ENCODE measurements around the gene UBLCP1.

Gene UBLCP1

DNA sequence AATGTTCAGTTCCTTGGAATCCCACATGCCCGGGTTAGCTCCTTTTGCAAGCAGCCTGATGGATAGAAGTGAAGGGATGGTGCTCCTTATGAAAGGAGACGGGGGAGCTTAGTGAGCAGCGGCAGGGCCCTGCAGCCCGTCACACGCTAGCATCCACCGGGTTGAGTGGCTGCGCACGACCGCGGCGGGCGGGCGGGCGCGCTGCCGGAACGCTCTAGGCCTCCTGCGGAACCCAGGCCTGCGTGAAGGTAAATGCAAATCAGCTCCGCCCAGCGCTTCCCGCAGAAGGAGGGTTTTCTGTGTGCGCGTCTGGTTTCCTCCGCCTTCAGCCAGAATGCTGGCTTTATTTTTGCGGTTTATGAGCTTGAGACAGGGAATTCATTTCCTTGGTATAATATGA is 47.4 kb downstream of the UBLCP1 start:
- Histone ChIP-seq H2AFZ (ENCODE audit: low read length, unreplicated experiment) (no peak overlapping the region), H3K27me3 (ENCODE audit: insufficient read depth, low read length) (peaks cover 30% of the 10 kb centered on the region), H3K4me3 (ENCODE audit: low read depth, low read length) (no peak overlapping the region), H3K27ac (ENCODE audit: low read depth, low read length) (no peak overlapping the region), H3K4me1 (ENCODE audit: control insufficient read depth, insufficient read depth, low read length, unreplicated experiment) (no peaks in the 10 kb centered on the region), H3K36me3 (ENCODE audit: insufficient read depth, low read length) (no peaks in the 10 kb centered on the region), H3K79me2 (ENCODE audit: control insufficient read depth, insufficient read depth, low read length, unreplicated experiment) (no peaks in the 10 kb centered on the region)

GRCh38 chr5:159311063-159311462 is 48.0 kb downstream of the UBLCP1 start:
- Histone ChIP-seq H3K4me3 (ENCODE audit: low read depth, low read length) (no peak overlapping the region), H2AFZ (ENCODE audit: low read length, unreplicated experiment) (no peak overlapping the region), H3K27ac (ENCODE audit: low read depth, low read length) (no peak overlapping the region), H3K4me1 (ENCODE audit: control insufficient read depth, insufficient read depth, low read length, unreplicated experiment) (no peaks in the 10 kb centered on the region), H3K27me3 (ENCODE audit: insufficient read depth, low read length) (peaks cover 30% of the 10 kb centered on the region), H3K36me3 (ENCODE audit: insufficient read depth, low read length) (no peaks in the 10 kb centered on the region), H3K79me2 (ENCODE audit: control insufficient read depth, insufficient read depth, low read length, unreplicated experiment) (no peaks in the 10 kb centered on the region)

DNA sequence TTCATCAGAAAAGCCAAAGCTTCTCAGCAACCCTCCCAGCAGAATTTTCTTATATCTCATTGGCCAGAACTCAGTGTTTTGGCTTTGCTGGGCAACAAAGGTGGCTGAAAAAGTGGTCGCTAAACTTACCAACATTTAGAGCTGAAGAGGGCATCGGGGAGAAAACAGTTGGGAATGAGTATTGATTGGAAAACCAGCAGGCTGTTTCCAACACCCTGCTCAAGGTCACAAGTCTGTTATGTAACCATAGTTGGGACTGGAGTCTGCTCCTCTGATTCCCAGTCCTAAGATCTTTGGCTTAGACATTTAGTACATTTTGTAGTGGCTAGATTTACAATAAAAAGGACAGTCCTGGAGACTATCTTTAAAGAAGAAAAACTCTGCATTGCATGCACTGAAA is 50.1 kb downstream of the UBLCP1 start:
- H3K4me1 ChIP-seq (ENCODE audit: control insufficient read depth, insufficient read depth, low read length, unreplicated experiment), result no peaks in the 10 kb centered on the region
- no peak overlapping the region for H3K27ac ChIP-seq (ENCODE audit: low read depth, low read length)
- H3K36me3 ChIP-seq (ENCODE audit: insufficient read depth, low read length), result no peaks in the 10 kb centered on the region
- no peak overlapping the region for H2AFZ ChIP-seq (ENCODE audit: low read length, unreplicated experiment)
- no peak overlapping the region for H3K4me3 ChIP-seq (ENCODE audit: low read depth, low read length)
- no peaks in the 10 kb centered on the region for H3K79me2 ChIP-seq (ENCODE audit: control insufficient read depth, insufficient read depth, low read length, unreplicated experiment)
- peaks cover 30% of the 10 kb centered on the region for H3K27me3 ChIP-seq (ENCODE audit: insufficient read depth, low read length)

DNA sequence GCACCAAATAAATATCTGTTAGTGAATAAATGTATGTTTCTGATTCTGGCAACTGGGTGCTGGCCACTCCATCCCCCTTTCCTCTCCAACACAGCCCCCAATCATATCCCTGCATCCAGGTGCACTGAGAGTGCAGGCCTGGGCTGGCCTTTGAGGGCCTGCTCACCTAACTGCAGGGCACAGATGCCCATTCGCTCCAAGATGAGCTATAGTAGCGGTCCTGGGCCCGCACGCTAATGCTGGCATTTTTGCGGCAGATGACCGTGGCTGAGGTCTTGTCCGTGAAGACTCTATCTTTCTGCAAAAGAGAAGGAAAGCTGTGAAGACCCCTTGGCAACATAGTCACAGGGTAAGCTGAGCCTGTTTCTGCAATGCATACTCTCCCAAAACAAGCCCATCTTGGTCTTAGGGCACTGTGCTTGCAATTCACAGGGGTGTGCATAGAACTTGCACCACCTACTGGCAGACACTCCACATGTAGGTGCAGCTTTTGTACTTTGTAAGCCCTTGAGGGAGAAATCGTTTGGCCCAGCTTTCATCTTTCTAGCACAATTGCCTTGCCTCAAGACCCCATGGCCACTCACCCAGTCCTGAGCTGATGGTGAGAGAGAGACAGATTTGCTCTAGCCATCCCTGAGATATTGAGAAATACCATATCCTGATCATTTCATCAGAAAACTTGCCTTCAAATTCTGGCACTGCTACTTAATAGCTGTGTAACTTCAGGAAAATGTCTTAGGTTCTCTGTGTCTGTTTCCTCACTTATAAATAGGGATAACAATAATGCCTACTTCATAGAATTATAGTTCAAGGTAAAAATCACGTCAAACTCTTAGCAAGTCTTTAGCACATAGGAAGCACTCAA is 53.7 kb downstream of the UBLCP1 start:
- no peak overlapping the region for H2AFZ ChIP-seq (ENCODE audit: low read length, unreplicated experiment)
- no peaks in the 10 kb centered on the region for H3K79me2 ChIP-seq (ENCODE audit: control insufficient read depth, insufficient read depth, low read length, unreplicated experiment)
- H3K4me3 ChIP-seq (ENCODE audit: low read depth, low read length), result no peak overlapping the region
- no peak overlapping the region for H3K27ac ChIP-seq (ENCODE audit: low read depth, low read length)
- 0 out of 2 replicates have a peak, but pooled peaks cover under 1% of the 10 kb centered on the region for H3K27me3 ChIP-seq (ENCODE audit: insufficient read depth, low read length)
- H3K36me3 ChIP-seq (ENCODE audit: insufficient read depth, low read length), result no peaks in the 10 kb centered on the region
- no peaks in the 10 kb centered on the region for H3K4me1 ChIP-seq (ENCODE audit: control insufficient read depth, insufficient read depth, low read length, unreplicated experiment)

GRCh38 chr5:159317849-159318248 is 54.8 kb downstream of the UBLCP1 start:
- Histone ChIP-seq H3K4me3 (ENCODE audit: low read depth, low read length) (no peak overlapping the region), H3K79me2 (ENCODE audit: control insufficient read depth, insufficient read depth, low read length, unreplicated experiment) (no peaks in the 10 kb centered on the region), H2AFZ (ENCODE audit: low read length, unreplicated experiment) (no peak overlapping the region), H3K27me3 (ENCODE audit: insufficient read depth, low read length) (no peaks in the 10 kb centered on the region; the same call in 1 of the 2 replicates), H3K36me3 (ENCODE audit: insufficient read depth, low read length) (no peaks in the 10 kb centered on the region), H3K4me1 (ENCODE audit: control insufficient read depth, insufficient read depth, low read length, unreplicated experiment) (no peaks in the 10 kb centered on the region), H3K27ac (ENCODE audit: low read depth, low read length) (no peak overlapping the region)

DNA sequence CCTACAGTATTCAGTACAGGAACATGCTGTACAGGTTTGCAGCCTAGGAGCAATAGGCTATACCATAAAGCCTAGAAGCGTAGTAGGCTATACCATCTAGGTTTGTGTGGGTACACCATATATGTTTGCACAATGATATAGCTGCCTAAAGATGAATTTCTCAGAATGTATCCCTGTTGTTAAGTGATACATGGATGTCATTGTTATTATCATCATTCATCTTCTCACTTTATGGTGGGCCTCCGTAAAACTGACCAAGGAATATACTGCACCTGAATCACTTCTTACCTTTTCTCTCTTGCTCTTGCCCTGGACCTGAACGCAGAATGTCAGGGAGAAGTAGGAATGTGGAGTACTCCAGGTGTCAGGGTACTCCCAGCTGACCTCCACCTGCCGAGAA is 55.4 kb downstream of the UBLCP1 start:
- no peaks in the 10 kb centered on the region; the same call in 1 of the 2 replicates for H3K27me3 ChIP-seq (ENCODE audit: insufficient read depth, low read length)
- H3K36me3 ChIP-seq (ENCODE audit: insufficient read depth, low read length), result no peaks in the 10 kb centered on the region
- H2AFZ ChIP-seq (ENCODE audit: low read length, unreplicated experiment), result no peak overlapping the region
- no peaks in the 10 kb centered on the region for H3K79me2 ChIP-seq (ENCODE audit: control insufficient read depth, insufficient read depth, low read length, unreplicated experiment)
- no peaks in the 10 kb centered on the region for H3K4me1 ChIP-seq (ENCODE audit: control insufficient read depth, insufficient read depth, low read length, unreplicated experiment)
- no peak overlapping the region for H3K4me3 ChIP-seq (ENCODE audit: low read depth, low read length)
- H3K27ac ChIP-seq (ENCODE audit: low read depth, low read length), result no peak overlapping the region

GRCh38 chr5:159319363-159319762 is 56.3 kb downstream of the UBLCP1 start:
- H3K27me3 ChIP-seq (ENCODE audit: insufficient read depth, low read length), result no peaks in the 10 kb centered on the region; the same call in 1 of the 2 replicates
- no peak overlapping the region for H2AFZ ChIP-seq (ENCODE audit: low read length, unreplicated experiment)
- H3K4me3 ChIP-seq (ENCODE audit: low read depth, low read length), result no peak overlapping the region
- no peaks in the 10 kb centered on the region for H3K4me1 ChIP-seq (ENCODE audit: control insufficient read depth, insufficient read depth, low read length, unreplicated experiment)
- H3K79me2 ChIP-seq (ENCODE audit: control insufficient read depth, insufficient read depth, low read length, unreplicated experiment), result no peaks in the 10 kb centered on the region
- H3K27ac ChIP-seq (ENCODE audit: low read depth, low read length), result no peak overlapping the region
- no peaks in the 10 kb centered on the region for H3K36me3 ChIP-seq (ENCODE audit: insufficient read depth, low read length)

DNA sequence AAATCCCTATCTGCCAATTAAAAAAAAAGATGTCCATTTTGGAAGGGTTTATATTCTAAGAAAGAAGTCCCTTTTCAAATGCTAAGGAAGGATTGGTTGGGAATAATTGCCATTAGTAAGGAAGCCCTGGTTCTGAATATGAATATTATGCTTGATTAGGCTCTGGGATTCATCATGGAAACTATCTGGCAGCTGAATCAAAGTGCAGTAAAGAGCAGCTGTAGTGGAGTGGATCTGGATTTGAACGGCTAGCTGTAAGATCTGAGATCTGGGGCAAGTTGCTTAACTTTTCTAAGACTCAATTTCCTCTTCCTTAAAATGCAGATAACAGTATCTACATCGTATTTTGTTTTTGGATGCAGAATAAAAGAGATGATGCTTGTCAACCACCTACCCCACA is 56.7 kb downstream of the UBLCP1 start:
- Histone ChIP-seq H2AFZ (ENCODE audit: low read length, unreplicated experiment) (no peak overlapping the region), H3K27me3 (ENCODE audit: insufficient read depth, low read length) (no peaks in the 10 kb centered on the region; the same call in 1 of the 2 replicates), H3K79me2 (ENCODE audit: control insufficient read depth, insufficient read depth, low read length, unreplicated experiment) (no peaks in the 10 kb centered on the region), H3K36me3 (ENCODE audit: insufficient read depth, low read length) (no peaks in the 10 kb centered on the region), H3K27ac (ENCODE audit: low read depth, low read length) (no peak overlapping the region), H3K4me3 (ENCODE audit: low read depth, low read length) (no peak overlapping the region), H3K4me1 (ENCODE audit: control insufficient read depth, insufficient read depth, low read length, unreplicated experiment) (no peaks in the 10 kb centered on the region)

- Histone ChIP-seq H3K27me3 (ENCODE audit: insufficient read depth, low read length) (no peaks in the 10 kb centered on the region; the same call in 1 of the 2 replicates), H3K4me1 (ENCODE audit: control insufficient read depth, insufficient read depth, low read length, unreplicated experiment) (no peaks in the 10 kb centered on the region), H2AFZ (ENCODE audit: low read length, unreplicated experiment) (no peak overlapping the region), H3K27ac (ENCODE audit: low read depth, low read length) (no peak overlapping the region), H3K79me2 (ENCODE audit: control insufficient read depth, insufficient read depth, low read length, unreplicated experiment) (no peaks in the 10 kb centered on the region), H3K4me3 (ENCODE audit: low read depth, low read length) (no peak overlapping the region), H3K36me3 (ENCODE audit: insufficient read depth, low read length) (no peaks in the 10 kb centered on the region)
Observed at GRCh38 chr5:159322180-159322579, 59.1 kb downstream of the UBLCP1 start.

GRCh38 chr5:159324102-159324755 is 61.1 kb downstream of the UBLCP1 start:
- H3K79me2 ChIP-seq (ENCODE audit: control insufficient read depth, insufficient read depth, low read length, unreplicated experiment), result no peaks in the 10 kb centered on the region
- H3K4me3 ChIP-seq (ENCODE audit: low read depth, low read length), result no peak overlapping the region
- H3K36me3 ChIP-seq (ENCODE audit: insufficient read depth, low read length), result no peaks in the 10 kb centered on the region
- no peak overlapping the region for H2AFZ ChIP-seq (ENCODE audit: low read length, unreplicated experiment)
- H3K27me3 ChIP-seq (ENCODE audit: insufficient read depth, low read length), result no peaks in the 10 kb centered on the region; the same call in 1 of the 2 replicates
- H3K27ac ChIP-seq (ENCODE audit: low read depth, low read length), result no peak overlapping the region
- H3K4me1 ChIP-seq (ENCODE audit: control insufficient read depth, insufficient read depth, low read length, unreplicated experiment), result no peaks in the 10 kb centered on the region

DNA sequence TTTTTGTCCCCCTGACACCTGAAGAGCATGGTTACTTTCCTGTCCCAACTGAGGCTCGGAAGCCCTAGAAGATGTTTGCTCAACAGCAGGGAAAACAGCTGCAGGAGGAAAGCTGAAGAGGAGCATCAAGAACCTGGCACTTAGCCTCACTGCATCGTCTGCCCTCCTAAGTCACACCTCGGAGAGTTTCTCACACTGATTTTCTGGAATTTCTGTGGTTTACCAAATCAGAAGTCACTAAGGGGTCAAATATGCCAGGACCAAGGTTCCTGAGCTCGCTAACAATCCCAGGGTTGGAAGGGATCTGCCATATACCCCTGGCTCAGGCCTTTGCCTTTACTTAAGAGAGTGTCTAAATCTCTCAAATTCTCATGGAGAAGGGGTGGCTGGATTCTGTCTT is 61.9 kb downstream of the UBLCP1 start:
- Histone ChIP-seq H3K4me3 (ENCODE audit: low read depth, low read length) (no peak overlapping the region), H3K4me1 (ENCODE audit: control insufficient read depth, insufficient read depth, low read length, unreplicated experiment) (peaks cover 2% of the 10 kb centered on the region), H2AFZ (ENCODE audit: low read length, unreplicated experiment) (no peak overlapping the region), H3K27me3 (ENCODE audit: insufficient read depth, low read length) (no peaks in the 10 kb centered on the region; the same call in 1 of the 2 replicates), H3K36me3 (ENCODE audit: insufficient read depth, low read length) (no peaks in the 10 kb centered on the region), H3K27ac (ENCODE audit: low read depth, low read length) (no peak overlapping the region), H3K79me2 (ENCODE audit: control insufficient read depth, insufficient read depth, low read length, unreplicated experiment) (no peaks in the 10 kb centered on the region)
